ENCODE data around the gene ANKRD13B.
A peak's percentile ranks its signal among the peaks of the same experiment; 100 is the strongest.

The ANKRD13B gene

DNA sequence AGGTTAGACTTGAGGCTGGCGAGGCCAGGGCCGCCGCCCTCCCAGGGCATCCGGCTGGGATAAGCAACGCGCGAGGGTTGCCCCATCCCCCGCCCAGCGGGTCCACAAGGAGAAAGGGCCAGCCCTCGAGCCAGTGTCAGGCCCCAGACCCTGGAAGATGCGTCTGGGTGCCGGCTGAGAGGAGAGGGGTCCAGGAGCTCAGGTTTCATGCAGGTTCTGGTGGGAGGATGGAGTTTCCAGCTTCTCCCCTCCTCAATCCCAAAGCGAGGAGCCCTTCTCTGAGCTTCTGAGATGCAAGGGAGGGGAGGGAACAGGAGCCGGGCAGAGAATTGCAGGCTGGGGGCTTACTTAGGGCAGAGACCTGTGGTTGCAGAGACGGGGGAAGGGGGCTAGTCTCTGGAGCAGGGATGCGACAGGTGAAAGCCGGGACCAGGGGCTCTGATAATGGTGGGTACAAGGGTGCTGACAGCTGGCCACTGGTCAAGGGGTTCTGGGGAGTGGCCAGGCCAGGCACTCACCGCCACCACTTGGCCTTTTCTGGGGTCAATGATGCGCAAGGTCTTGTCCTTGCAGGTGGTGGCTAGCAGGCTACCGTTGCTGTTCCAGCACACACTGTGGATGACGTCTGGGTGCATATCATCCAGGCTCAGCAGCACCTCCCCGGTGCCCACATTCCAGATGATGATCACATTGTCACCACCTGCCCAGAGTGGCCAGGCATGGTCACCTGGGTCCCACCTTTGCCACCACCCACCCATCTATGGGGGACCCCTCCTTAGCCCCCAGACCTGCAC is 25.5 kb downstream of the ANKRD13B start:
- no peak for DNase-seq

DNA sequence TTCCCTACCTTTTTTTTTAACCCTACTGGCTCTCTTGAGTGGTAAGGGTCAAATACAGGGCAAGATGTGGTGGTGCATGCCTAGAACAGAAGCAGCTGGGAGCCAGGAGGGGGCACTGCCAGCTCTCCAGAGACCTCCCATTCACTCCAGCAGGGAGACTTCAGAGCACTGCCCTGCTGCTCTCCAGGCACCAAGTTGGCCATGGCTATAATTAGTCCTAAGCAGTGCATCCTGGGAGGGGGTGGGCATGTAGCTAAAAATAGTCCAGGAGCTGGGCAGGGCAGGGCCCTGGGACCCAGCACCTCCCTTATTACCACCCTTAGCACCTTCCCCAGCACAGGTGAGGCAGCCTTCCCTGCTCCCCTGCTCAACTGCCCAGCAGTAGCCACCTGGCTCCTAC is 26.3 kb downstream of the ANKRD13B start:
- DNase-seq = no peak

DNA sequence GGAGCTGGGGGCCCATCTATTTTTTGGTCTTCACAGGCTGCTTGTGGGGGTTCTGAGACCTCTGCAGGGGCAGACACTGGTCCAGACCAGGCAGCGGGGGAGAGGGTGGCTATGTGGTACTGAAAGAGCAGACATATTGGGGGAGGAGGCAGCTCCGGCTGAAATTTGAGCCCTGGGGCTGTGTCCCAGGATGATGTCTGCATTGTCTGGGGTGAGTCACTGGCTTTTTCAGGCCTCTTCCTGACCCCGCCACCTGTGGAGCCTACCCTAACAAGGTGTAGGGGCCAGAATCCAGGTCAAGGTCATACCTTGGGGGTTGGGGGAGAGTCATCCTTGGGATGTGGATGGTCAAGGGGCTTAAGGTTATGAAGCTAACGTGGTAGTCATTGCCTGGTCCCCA is 27.3 kb downstream of the ANKRD13B start:
- DNase-seq = no peak

DNA sequence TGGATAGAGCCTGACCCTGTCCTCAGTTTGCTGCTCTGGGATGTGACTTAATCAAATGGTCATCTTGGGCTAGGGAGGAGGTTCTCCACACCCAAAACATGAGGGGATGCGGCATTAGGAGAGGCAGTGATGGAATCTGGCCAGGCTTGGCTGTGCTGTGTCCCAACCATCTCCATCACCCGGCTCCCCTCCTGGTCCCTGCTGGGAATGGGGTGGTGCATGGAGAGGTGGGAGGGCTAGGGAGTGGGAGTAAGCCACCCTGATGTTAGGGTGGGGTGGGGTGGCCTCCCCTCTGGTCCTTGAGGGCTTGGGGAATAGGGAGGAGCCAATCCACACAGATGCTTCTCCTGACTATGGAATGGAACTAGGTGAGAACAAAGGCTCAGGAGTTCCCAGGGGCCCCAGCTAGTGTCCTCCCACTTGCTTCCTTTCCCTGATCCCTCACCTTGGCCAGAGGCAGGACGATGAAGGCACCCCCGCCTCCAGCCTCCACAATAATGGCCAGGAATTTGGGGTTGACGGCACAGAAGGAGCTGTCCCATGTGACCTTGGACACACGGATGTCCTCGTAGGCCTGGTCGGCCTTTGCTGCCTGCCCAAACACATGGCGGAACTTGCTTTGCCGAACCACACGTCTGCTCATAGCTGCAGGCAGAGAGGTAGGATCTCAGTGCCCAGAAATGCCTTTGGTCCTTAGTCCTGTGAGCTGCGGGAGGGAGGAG is 28.0 kb downstream of the ANKRD13B start:
- DNase-seq = no peak

DNA sequence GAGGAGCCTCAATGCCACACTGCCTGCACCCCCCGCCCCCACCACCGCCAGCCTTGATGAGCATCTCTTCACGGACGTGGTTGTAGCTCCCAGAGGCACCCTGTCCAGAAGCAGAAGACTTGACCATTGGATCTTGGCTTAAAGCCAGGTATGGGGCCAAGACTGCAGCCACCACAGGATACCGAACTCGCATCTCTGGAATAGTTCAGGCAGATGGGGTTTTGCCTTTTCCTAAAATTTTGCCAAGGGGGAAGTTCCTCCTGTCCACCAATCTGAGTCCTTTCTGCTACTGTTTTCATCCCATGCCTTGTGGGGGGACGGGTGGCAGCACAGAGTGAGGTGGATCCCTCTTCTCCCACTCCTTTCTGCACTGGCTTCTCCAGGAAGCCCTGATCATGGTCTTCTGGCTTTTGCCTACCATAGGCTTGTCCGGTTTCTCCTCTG is 28.8 kb downstream of the ANKRD13B start:
- no peak for DNase-seq

GRCh38 chr17:29622337-29623282 is 29.7 kb downstream of the ANKRD13B start, which contains the start of gene CORO6:
Gene CORO6 (minus strand): TSS chr17:29622912. CDS start chr17:29621421, 1,491 bp downstream.
- peak; percentile 80 for DNase-seq

DNA sequence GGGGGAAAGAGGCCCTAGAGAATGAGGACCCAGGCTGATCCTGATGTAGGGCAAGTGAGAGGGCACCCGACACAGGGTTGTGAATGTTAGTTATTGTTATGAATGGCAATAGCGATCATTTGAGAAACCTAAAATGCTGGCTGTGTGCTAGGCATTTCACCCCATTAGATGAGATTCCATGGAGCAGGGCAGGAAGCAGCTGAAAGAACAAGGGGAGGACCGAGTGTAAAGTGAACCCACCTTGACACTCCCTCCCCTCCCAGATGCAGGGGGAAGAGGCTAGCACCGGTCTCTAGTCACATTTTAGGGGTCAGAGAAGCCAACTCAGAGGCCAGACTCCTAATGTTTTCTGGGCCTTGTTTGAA is 30.3 kb downstream of the ANKRD13B start:
- no peak for DNase-seq

- no peak for DNase-seq
Observed at GRCh38 chr17:29624586-29624985, 31.7 kb downstream of the ANKRD13B start.

DNA sequence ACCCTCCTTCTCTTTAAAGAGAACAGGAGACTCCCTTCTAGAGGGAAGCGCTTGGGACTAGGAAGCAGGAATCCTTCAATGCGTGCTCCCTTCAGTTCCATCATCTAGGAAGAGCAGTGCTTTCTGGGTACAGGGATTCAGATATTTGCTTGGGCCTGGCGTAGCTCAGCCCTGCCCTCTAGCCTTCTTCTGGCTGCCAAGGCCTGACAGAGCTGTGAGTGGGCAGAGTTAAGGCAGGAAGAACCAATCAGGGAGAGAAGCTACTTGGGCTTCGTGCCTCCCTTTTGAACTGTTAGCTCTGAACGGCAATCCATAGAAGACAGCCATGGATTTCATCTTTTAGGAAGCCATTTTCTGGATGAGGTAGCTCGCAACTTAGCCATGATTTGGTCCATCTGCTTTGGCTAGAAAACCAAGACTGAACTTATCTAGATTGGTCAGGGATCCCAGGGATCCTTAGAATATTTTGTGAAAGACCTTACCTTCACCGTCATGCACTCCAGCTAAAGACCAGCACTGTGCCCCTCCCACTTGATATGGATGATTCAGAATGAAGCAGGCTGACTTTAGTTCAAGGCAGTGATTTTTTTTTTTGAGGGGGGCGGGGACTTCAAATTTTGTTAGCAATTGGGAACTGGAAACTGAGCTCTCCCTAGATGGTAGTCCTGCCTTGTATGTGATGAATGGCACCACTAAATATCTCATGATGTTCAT is 32.3 kb downstream of the ANKRD13B start:
- DNase-seq = no peak

GRCh38 chr17:29627951-29628350 is 35.0 kb downstream of the ANKRD13B start:
- no peak for DNase-seq

DNA sequence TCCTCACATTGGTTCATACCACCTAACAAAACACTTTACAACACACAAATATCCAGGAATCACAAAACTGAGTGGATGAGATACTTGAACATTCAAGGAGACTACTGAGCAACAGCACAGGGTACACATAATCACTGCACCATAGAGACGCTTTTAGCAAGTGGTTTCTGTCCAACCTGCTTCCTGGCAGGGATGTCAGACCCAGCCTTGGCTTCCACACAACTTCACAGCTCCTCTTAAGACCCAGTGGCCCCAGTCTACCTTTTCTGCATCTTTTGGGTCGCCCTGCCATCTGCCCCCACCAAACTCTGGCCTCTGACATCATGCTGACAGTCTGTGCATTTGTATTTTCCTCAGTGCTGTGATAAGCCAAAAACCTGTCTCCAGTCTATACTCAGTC is 35.7 kb downstream of the ANKRD13B start:
- DNase-seq = no peak

DNA sequence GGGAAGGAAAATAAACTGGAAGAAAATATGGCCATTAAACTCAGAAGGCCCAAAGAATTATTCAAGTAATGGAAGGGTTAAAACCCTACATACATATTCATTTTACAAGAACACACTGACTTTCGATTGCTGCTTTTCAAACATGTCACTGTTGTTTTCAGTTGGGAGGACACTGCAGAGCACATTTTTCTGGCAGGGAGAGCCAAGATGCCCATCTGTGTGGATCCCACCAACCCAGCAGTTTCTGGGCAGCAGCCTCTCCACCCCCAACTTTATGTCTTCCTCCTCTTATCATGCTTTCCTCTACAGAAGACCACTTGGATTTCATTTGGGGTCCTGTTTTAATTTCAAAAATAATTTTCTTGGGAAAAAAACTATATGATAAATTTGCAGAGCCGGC is 36.9 kb downstream of the ANKRD13B start:
- DNase-seq = no peak

DNA sequence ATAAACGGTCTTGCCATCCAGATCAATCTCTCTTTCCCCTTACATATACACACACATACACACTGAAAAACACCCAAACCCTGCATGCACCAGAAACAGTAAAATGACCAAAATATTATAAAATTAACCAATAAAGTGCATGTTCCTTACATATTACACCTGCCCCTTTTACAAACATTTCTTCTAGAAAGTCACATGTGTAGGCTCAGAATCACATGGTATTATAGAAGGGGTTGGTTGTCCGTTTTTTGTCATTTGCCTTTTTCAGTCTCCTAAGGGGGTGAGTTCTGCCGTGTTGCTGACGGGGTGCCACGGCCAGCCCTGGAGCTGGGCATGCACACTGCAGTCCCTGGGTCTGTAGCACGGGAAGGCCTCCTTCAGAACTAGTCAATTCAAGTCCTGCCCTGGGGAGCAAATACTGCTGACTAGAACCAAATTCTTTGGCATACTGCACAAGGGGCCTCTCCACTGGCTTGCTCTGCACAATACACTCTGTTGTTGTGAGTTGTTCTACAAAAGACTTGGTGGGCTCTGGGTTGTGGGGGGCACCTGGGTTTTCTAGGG is 37.8 kb downstream of the ANKRD13B start:
- DNase-seq = no peak

DNA sequence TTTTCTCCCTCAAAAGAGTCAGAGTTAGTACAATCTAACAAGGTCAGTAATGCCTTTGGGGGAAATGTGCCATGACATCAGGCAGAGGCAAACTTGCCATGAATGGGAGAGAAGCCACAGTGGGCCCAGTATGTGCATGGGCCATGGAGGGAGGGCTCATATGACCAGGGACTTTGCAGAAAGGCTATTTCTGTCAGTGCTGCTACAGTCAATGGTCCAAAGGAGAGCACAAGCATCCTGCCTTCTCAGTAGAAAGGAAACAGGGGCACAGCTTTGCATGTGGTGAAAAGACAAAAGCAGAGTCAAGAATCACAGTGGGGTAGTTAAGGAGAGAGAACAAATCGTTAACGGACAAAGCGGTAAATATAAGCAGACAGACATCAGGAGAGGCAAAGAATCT is 41.0 kb downstream of the ANKRD13B start:
- DNase-seq = no peak

DNA sequence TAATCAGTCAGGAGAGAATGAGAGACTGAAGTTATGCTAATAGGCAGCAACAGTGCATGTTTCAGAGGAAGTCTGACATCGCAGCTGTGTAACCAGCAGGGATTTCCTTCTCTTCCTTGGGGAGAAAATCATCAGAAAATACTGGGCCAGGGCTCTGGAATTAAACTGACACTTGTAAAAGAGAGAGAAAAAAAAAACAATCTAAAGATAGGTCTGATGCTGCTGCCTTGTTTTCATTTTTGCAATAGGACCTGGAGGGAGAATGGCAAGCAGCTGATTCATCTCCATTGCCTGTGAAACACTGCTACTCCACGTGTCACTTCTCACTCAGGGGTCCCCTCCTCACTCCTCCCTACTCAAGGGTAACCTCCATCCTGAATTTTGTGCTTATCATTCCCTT is 47.5 kb downstream of the ANKRD13B start:
- no peak for DNase-seq

GRCh38 chr17:29640981-29641642 is 48.2 kb downstream of the ANKRD13B start:
- no peak for DNase-seq

GRCh38 chr17:29642171-29642611 is 49.3 kb downstream of the ANKRD13B start:
- DNase-seq = no peak

GRCh38 chr17:29643817-29644160 is 50.9 kb downstream of the ANKRD13B start:
- DNase-seq = no peak

DNA sequence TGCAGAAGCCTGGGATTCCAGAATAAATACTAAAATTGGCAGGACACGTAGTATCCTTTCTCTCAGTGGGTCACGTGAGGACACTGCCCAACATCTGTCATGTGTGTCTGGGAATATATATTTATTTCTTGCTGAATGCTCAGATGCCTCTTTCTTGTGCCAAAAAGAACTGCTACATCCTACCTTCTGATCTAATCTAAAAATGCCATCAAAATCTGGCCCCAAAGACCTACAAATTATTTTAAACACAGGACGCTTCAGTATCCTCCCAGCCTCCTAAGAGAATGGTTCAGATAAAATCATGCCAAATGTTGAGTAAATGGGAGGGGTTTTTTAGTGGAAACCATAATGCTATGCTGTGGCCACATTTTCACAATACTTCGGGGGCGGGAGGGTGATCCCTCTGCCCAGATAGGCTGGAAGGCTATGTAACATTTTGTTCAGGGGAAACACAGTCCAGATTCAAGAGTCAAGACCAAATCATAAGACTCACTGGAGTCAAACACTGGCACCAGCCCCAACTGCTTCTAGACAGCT is 52.7 kb downstream of the ANKRD13B start:
- no peak for DNase-seq

DNA sequence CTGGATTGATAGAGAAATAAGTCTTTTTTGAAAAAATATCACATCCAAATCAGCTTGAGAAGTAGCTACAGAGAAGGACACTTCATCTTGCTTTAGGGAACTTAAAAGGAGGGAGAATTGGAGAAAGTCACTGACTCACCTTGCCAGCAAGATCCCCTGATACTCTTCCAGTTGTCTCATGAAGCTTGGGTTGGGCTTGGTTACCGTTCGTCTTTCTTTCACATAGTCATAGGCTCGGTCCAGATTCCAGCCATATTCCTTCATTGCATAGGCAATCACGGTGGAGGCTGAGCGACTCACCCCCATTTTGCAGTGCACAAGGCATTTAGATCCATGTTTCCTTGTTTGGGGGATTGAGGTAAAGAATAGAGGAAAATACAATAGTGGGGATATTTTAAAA is 55.1 kb downstream of the ANKRD13B start:
- no peak for DNase-seq

DNA sequence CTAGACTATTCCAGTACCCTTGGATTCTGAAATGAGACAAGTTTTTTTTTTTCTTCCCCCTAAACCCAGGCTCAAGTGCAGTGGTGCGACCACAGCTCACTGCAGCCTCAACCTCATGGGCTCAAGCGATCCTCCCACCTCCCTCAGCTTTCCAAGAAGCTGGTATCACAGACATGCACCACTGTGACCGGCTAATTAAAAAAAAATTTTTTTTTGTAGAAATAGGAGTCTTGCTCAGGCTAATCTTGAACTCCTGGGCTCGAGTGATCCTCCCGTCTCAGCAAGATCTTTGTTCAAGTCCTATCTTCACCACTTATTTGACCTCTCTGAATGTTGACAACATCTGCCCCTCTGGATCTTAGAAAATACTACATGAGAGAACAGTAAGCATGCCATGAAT is 56.4 kb downstream of the ANKRD13B start:
- no peak for DNase-seq

Measured in activated T-cell treated with anti-CD3 and anti-CD28 coated beads, Interleukin-2, amount 50 U/mL, for 1 hour (primary cell).